WI38 (cell line): ENCODE measurements around the gene AKAP13.
A peak's percentile ranks its signal among the peaks of the same experiment; 100 is the strongest.
"Not testable (repeated sequence)": the region's sequence is repeated elsewhere in the genome, so short reads cannot be mapped to it uniquely, and the experiment has no call there.

ENCODE experiments used
- H3K4me3 ChIP-seq: 2 replicates; pipeline ENCODE4 v1.5.1; 2011; ENCODE audit warnings: low read depth, mild to moderate bottlenecking, control low read depth, low read length
- TF ChIP-seq, protein P1 (sequence below): IDR thresholded peaks from 2 replicates; pipeline ENCODE4 v1.5.1; 2012; ENCODE audit warnings: low read depth, mild to moderate bottlenecking, control low read depth, low read length

Gene AKAP13

GRCh38 chr15:85792912-85793590, 412.6 kb downstream of the AKAP13 start:
- TF ChIP-seq, protein P1, sequence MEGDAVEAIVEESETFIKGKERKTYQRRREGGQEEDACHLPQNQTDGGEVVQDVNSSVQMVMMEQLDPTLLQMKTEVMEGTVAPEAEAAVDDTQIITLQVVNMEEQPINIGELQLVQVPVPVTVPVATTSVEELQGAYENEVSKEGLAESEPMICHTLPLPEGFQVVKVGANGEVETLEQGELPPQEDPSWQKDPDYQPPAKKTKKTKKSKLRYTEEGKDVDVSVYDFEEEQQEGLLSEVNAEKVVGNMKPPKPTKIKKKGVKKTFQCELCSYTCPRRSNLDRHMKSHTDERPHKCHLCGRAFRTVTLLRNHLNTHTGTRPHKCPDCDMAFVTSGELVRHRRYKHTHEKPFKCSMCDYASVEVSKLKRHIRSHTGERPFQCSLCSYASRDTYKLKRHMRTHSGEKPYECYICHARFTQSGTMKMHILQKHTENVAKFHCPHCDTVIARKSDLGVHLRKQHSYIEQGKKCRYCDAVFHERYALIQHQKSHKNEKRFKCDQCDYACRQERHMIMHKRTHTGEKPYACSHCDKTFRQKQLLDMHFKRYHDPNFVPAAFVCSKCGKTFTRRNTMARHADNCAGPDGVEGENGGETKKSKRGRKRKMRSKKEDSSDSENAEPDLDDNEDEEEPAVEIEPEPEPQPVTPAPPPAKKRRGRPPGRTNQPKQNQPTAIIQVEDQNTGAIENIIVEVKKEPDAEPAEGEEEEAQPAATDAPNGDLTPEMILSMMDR = no peak
- peak overlapping the region; percentile 84 for H3K4me3 ChIP-seq

GRCh38 chr15:85793641-85794597, 413.5 kb downstream of the AKAP13 start:
- TF ChIP-seq, protein P1 = no peak
- peak overlapping the region; percentile 84 for H3K4me3 ChIP-seq

DNA sequence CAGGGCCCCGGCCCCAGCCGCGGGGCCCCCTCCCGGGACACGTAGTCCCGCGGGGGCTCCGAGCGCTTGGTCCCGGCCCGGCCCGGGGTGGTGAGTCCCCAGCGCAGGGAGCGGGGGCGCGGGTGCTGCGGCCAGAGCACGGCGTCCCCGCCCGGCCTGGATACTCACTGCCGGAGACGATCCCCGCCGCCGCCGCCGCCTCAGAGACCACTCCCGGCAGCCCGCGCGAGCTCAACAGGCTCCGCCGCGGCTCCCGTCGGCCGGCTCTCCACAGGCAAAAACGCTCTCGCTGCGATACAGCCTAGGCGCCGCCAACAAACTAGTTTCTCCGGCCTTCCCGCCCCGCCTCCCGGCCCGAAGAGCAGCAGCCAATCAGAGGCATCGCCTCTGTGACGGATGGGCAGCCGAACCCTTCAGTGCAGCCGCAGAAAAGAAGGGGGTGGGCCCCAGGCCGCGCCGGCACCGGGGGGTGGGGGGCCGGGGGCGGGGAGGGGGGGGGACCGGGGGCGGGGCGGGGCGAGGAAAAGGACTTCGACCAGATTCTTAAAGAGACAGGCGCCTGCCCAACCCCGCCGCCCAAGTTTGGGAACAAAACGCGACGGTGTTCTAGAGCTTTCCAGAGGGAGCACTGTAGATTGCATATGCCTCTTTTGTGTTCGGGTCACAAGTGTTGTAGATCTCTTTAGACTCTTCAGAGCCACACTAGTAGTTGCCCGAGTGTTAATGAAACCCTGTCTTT, 414.4 kb downstream of the AKAP13 start, which contains the start of gene KLHL25:
TSS of gene KLHL25 (minus strand) at position 328 of the 739 bp plus-strand sequence. CDS start 25,115 bp downstream, outside the sequence.
- TF ChIP-seq, protein P1 = no peak
- peak within 1 kb of the TSS; percentile 84 for H3K4me3 ChIP-seq

DNA sequence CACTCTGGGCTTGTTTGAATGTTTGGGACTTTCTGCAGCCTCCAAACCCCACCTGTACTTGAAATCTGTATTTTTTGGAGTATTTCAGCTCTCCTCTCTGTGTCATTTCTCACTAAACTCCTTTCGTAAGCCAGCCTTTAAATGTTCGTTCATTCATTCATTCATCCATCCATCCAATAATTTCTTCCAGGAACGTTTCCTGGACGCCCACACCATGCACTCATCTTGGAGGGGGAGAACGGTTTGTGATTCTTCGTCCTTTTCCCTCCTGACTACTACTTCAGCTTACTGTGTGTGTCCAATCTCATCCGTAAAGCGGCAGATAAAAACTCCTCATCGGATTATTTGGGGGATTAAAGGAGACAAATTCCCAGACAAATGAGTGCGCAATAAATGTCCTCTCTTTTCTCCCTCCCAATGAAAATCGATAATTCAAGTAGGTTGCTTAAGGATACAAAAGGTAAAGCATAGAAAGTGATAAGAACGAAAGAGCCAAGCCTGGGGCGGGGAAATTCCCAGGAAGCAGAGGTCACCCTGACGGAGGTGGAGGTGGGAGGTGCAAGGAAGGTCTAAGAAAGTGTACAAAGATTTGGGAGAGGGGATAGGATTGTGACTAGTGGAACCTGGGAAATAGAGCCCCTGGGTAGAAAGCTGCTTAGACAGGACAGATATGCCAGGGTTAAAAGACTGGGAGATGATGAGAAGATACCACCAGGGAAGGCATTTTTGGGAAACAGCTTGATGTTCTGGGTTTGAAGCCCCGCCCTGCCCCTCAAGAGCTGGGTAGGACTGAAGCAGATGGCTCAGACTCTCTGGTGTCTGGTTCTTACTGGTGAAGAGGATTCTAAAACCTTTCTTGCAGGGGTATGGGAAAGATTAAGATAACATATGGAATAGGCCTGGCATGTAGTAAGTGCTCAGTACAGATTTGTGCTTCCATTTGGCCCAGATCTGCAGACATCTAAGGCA, 415.2 kb downstream of the AKAP13 start:
- peak overlapping the region; percentile 55 for H3K4me3 ChIP-seq
- TF ChIP-seq, protein P1 = no peak

DNA sequence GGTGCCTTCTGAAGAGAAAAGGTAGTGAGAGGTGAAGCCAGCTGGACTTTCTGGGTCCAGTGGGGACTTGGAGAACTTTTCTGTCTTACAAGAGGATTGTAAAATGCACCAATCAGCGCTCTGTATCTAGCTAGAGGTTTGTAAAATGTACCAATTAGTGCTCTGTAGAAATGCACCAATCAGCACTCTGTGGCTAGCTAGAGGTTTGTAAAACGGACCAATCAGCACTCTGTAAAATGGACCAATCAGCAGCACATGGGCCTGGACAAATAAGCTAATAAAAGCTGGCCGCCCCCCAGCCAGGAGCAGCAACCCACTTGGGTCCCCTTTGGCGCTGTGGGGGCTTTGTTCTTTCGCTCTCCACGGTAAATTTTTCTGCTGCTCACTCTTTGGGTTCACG, 416.0 kb downstream of the AKAP13 start:
- H3K4me3 ChIP-seq = not testable (repeated sequence)
